ENCODE measurements around the gene IGF1R. TPM values are rescaled to one million over a fixed set of nuclear protein-coding genes. Genes with fewer than 3 reads are reported as not detected.

The IGF1R gene
- total RNA-seq, 4 donors from 2014 or later, result 51.5 to 146 (median 89.6) TPM

DNA sequence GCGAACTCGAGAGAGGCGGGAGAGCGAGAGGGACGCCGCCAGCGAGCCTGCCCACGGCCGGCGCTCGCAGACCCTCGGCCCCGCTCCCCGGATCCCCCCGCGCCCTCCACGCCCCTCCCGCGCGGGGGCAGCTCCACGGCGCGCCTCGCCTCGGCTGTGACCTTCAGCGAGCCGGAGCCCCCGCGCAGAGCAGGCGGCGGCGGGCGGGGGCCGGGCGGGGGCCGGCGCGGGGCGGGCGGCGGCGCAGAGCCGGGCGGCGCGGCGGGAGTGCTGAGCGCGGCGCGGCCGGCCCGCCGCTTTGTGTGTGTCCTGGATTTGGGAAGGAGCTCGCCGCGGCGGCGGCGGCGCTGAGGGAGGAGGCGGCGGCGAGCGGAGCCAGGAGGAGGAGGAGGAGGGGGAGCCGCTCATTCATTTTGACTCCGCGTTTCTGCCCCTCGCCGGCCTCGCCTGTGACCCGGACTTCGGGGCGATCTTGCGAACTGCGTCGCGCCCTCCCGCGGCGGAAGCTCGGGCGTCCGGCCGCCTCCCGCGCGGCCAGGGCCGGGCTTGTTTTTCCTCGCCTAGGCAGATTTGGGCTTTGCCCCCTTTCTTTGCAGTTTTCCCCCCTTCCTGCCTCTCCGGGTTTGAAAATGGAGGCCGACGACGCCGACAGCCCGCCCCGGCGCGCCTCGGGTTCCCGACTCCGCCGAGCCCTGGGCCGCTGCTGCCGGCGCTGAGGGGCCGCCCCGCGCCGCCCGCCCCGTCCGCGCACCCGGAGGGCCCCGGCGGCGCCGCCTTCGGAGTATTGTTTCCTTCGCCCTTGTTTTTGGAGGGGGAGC lies 524 bp downstream of the IGF1R start:
- H3K4me1 ChIP-seq, result peaks cover 16 to 25% of the 10 kb centered on the region in 2 donors
- 0 to 1% methylated on average over 34 to 50 of the region's 121 CpGs for WGBS, 2 donors
- H3K36me3 ChIP-seq, result no peaks in the 10 kb centered on the region
- peak overlapping the region; percentile 77 to 97 (median 92) for H3K27ac ChIP-seq
- peak; percentile 53 to 64 for DNase-seq
- H3K9me3 ChIP-seq, result no peaks in the 10 kb centered on the region
- intact Hi-C loops (cut with DNase I), result loop anchor here (5.0 kb wide), 3 partner anchors 128 to 408 kb away; no protein-coding TSS in a partner anchor
- H3K27me3 ChIP-seq, result no peaks in the 10 kb centered on the region
- H3K4me3 ChIP-seq (replicated peaks in 1 of 3), result peak overlapping the region; percentile 74 to 98 (median 79)
- TF ChIP-seq POLR2A (IDR thresholded peaks at IDR 0.05) (no peak), CTCF (IDR thresholded peaks at IDR 0.05) (no peak)

- Histone ChIP-seq H3K4me3 (replicated peaks in 1 of 3) (peak overlapping the region; percentile 74 to 98 (median 79)), H3K27me3 (no peaks in the 10 kb centered on the region), H3K9me3 (no peaks in the 10 kb centered on the region), H3K4me1 (peaks cover 23 to 26% of the 10 kb centered on the region in 2 donors), H3K27ac (peak overlapping the region; percentile 77 to 97 (median 92)), H3K36me3 (no peaks in the 10 kb centered on the region)
- peak; percentile 42 to 44 for DNase-seq
- TF ChIP-seq CTCF (IDR thresholded peaks at IDR 0.05) (peak in 2 of 6 experiments; percentile 18 to 36), POLR2A (IDR thresholded peaks at IDR 0.05) (no peak)
- WGBS, 2 donors, result 1% methylated on average over 32 to 38 of the region's 94 CpGs
- intact Hi-C loops (cut with DNase I), result loop anchor here (5.0 kb wide), 3 partner anchors 128 to 408 kb away; no protein-coding TSS in a partner anchor
These were observed 1.4 kb downstream of the IGF1R start for GRCh38 chr15:98649472-98650416.

DNA sequence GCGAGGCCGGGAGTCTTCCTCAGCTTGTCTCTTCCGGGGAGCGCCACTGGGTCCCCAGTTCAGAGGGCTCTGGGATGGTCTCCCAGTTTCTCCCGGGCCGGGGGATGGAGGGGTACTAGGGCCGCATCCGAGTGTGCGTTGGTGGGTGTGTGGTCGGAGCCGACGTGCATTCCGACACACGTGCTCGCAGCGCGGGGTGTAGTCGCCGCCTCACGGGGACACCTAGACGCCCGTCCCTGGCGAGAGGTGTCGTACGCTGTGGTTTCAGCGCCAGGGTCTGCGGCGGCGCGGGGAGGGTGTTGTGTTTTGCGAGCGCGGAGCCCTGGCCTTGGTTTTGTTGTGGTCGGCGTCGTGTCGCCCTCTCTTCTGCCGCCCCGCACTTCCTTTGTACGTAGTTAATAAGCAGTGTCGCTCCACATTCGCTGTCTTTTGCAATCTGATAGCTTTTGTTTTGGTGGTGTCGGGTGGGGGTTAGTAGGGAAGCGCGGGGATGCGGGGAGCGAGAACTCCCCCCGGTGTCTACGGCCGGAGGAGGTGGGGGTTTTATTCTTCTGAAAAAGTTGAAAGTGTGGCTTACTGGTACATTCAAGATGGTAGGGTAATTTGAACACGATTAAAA lies 2.2 kb downstream of the IGF1R start:
- DNase-seq, result peak; percentile 59 to 67
- no peaks in the 10 kb centered on the region for H3K9me3 ChIP-seq
- WGBS, 2 donors, result 1 to 6% methylated on average over 11 to 46 of the region's 51 CpGs

GRCh38 chr15:98651036-98651481 lies 2.7 kb downstream of the IGF1R start:
- peak overlapping the region; percentile 77 to 97 (median 92) for H3K27ac ChIP-seq
- intact Hi-C loops (cut with DNase I), result no loop called here
- no peaks in the 10 kb centered on the region for H3K9me3 ChIP-seq
- no peaks in the 10 kb centered on the region for H3K27me3 ChIP-seq
- H3K4me3 ChIP-seq (replicated peaks in 1 of 3), result peak overlapping the region; percentile 74 to 98 (median 79)
- TF ChIP-seq CTCF (IDR thresholded peaks at IDR 0.05) (no peak), POLR2A (IDR thresholded peaks at IDR 0.05) (no peak)
- peak; percentile 50 to 54 for DNase-seq
- peaks cover 36 to 37% of the 10 kb centered on the region in 2 donors for H3K4me1 ChIP-seq
- WGBS, 2 donors, result 7 to 12% methylated on average over 28 of the region's 28 CpGs
- no peaks in the 10 kb centered on the region for H3K36me3 ChIP-seq

More for the DNA sequence above, 2.2 kb downstream of the IGF1R start:
- Histone ChIP-seq H3K27me3 (no peaks in the 10 kb centered on the region), H3K36me3 (no peaks in the 10 kb centered on the region), H3K27ac (peak overlapping the region; percentile 77 to 97 (median 92)), H3K4me3 (replicated peaks in 1 of 3) (peak overlapping the region; percentile 74 to 98 (median 79)), H3K4me1 (peaks cover 30 to 32% of the 10 kb centered on the region in 2 donors)
- TF ChIP-seq POLR2A (IDR thresholded peaks at IDR 0.05) (peak in 1 of 2 donors; percentile 70), CTCF (IDR thresholded peaks at IDR 0.05) (no peak)
- intact Hi-C loops (cut with DNase I), result no loop called here
